ENCODE measurements around the gene HSPA8. TPM values are rescaled to one million over a fixed set of nuclear protein-coding genes. Genes with fewer than 3 reads are reported as not detected.

The HSPA8 gene
- total and polyA plus RNA-seq, 2 of the 13 experiments (the other 11 are each of a cell fraction or from before 2014, with no cell fraction given), result 936 to 2,151 TPM

DNA sequence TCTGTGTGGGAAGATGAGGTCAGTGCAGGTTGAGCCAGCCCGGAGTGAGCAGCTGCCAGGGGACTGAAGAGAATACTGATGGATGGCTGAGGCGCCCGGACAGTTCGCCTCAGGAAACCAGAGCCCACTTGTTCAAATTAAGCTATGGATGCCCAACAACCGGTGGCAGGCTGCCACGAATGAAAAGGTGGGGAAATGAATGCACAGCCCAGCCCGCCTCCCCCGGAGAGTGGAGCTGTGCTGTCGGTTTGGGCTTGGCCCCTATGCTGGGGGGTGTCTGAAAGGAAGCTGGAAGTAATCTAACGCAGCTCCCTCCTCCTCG lies 21.9 kb downstream of the HSPA8 start:
- no peak for DNase-seq (ENCODE audit: low spot score)
- H3K4me1 ChIP-seq (ENCODE audit: insufficient read depth, low read length), result no peaks in the 10 kb centered on the region
- BruUV-seq (replicated peaks), result no TSS peak
- H3K4me3 ChIP-seq (replicated peaks in 1 of 3; ENCODE audit: insufficient read depth in 1 of 3, low read depth in 2 of 3, low read length in 3 of 3), result no peak overlapping the region
- H3K79me2 ChIP-seq (ENCODE audit: insufficient read depth, low read length), result no peaks in the 10 kb centered on the region
- no peaks in the 10 kb centered on the region for H4K20me1 ChIP-seq (ENCODE audit: insufficient read depth, low read length)
- intact Hi-C loops (cut with micrococcal nuclease; ENCODE audit: unreplicated experiment) (no loop called here), in situ Hi-C loops (cut with HindIII; ENCODE audit: extremely low pct_ligation_motif_present, low pct_unique_long_range_greater_than_20kb) (loop anchor here (25.0 kb wide), 1 partner anchor 428 kb away; no protein-coding TSS in a partner anchor)
- H3K36me3 ChIP-seq (replicated peaks in 1 of 2; ENCODE audit: control insufficient read depth in 1 of 2, insufficient read depth in 2 of 2, low read length in 2 of 2), result no peaks in the 10 kb centered on the region
- ChIA-PET CTCF (ENCODE audit: low intra/inter-chr PET ratio, low total read pairs) (no interaction called here), POLR2A (no interaction called here)
- FAIRE-seq, result no peak
- no peaks in the 10 kb centered on the region for H3K27me3 ChIP-seq (ENCODE audit: control insufficient read depth in 1 of 2, insufficient read depth in 2 of 2, low read length in 2 of 2)
- no peak overlapping the region for H3K9ac ChIP-seq (ENCODE audit: insufficient read depth, low read depth, low read length)
- 46% methylated on average over 5 of the region's 11 CpGs for WGBS (ENCODE audit: low lambda C conversion rate)
- no peak overlapping the region for H3K27ac ChIP-seq (ENCODE audit: extremely low read length, insufficient read depth, low read length)
- H3K9me3 ChIP-seq (ENCODE audit: low read length), result no peaks in the 10 kb centered on the region
- H2AFZ ChIP-seq (ENCODE audit: low read length), result no peak overlapping the region
- ATAC-seq, result peak; percentile 48; the same call in 2 of the 3 replicates
- H3K4me2 ChIP-seq (ENCODE audit: low read depth, low read length), result no peak overlapping the region
- no peak for TF ChIP-seq ZNF772 (CRISPR knock-in tag; IDR thresholded peaks at IDR 0.05)
- no peak for TF ChIP-seq ZNF263 (CRISPR knock-in tag; IDR thresholded peaks at IDR 0.05)
- no peak for TF ChIP-seq ZNF180 (CRISPR knock-in tag; IDR thresholded peaks at IDR 0.05; ENCODE audit: borderline replicate concordance, low read depth)
- TF ChIP-seq, protein P1, sequence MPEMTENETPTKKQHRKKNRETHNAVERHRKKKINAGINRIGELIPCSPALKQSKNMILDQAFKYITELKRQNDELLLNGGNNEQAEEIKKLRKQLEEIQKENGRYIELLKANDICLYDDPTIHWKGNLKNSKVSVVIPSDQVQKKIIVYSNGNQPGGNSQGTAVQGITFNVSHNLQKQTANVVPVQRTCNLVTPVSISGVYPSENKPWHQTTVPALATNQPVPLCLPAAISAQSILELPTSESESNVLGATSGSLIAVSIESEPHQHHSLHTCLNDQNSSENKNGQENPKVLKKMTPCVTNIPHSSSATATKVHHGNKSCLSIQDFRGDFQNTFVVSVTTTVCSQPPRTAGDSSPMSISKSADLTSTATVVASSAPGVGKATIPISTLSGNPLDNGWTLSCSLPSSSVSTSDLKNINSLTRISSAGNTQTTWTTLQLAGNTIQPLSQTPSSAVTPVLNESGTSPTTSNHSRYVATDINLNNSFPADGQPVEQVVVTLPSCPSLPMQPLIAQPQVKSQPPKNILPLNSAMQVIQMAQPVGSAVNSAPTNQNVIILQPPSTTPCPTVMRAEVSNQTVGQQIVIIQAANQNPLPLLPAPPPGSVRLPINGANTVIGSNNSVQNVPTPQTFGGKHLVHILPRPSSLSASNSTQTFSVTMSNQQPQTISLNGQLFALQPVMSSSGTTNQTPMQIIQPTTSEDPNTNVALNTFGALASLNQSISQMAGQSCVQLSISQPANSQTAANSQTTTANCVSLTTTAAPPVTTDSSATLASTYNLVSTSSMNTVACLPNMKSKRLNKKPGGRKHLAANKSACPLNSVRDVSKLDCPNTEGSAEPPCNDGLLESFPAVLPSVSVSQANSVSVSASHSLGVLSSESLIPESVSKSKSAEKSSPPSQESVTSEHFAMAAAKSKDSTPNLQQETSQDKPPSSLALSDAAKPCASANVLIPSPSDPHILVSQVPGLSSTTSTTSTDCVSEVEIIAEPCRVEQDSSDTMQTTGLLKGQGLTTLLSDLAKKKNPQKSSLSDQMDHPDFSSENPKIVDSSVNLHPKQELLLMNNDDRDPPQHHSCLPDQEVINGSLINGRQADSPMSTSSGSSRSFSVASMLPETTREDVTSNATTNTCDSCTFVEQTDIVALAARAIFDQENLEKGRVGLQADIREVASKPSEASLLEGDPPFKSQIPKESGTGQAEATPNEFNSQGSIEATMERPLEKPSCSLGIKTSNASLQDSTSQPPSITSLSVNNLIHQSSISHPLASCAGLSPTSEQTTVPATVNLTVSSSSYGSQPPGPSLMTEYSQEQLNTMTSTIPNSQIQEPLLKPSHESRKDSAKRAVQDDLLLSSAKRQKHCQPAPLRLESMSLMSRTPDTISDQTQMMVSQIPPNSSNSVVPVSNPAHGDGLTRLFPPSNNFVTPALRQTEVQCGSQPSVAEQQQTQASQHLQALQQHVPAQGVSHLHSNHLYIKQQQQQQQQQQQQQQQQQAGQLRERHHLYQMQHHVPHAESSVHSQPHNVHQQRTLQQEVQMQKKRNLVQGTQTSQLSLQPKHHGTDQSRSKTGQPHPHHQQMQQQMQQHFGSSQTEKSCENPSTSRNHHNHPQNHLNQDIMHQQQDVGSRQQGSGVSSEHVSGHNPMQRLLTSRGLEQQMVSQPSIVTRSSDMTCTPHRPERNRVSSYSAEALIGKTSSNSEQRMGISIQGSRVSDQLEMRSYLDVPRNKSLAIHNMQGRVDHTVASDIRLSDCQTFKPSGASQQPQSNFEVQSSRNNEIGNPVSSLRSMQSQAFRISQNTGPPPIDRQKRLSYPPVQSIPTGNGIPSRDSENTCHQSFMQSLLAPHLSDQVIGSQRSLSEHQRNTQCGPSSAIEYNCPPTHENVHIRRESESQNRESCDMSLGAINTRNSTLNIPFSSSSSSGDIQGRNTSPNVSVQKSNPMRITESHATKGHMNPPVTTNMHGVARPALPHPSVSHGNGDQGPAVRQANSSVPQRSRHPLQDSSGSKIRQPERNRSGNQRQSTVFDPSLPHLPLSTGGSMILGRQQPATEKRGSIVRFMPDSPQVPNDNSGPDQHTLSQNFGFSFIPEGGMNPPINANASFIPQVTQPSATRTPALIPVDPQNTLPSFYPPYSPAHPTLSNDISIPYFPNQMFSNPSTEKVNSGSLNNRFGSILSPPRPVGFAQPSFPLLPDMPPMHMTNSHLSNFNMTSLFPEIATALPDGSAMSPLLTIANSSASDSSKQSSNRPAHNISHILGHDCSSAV (CRISPR knock-in tag; IDR thresholded peaks at IDR 0.05; ENCODE audit: borderline replicate concordance), result no peak
- no peak for TF ChIP-seq ZNF253 (CRISPR knock-in tag; IDR thresholded peaks at IDR 0.05; ENCODE audit: borderline replicate concordance)
- no peak for TF ChIP-seq KAT7 (CRISPR knock-in tag; IDR thresholded peaks at IDR 0.05; ENCODE audit: borderline replicate concordance)
- no peak for TF ChIP-seq GFI1 (CRISPR knock-in tag; IDR thresholded peaks at IDR 0.05; ENCODE audit: borderline replicate concordance)
- TF ChIP-seq NFIB (CRISPR knock-in tag; IDR thresholded peaks at IDR 0.05; ENCODE audit: borderline replicate concordance), result no peak
- no peak for TF ChIP-seq ZNF451 (CRISPR knock-in tag; IDR thresholded peaks at IDR 0.05)
- no peak for TF ChIP-seq EEA1 (CRISPR knock-in tag; IDR thresholded peaks at IDR 0.05; ENCODE audit: borderline replicate concordance)
- TF ChIP-seq EED (CRISPR knock-in tag; IDR thresholded peaks at IDR 0.05), result no peak
